ENCODE data around the gene CDH24.

DNA sequence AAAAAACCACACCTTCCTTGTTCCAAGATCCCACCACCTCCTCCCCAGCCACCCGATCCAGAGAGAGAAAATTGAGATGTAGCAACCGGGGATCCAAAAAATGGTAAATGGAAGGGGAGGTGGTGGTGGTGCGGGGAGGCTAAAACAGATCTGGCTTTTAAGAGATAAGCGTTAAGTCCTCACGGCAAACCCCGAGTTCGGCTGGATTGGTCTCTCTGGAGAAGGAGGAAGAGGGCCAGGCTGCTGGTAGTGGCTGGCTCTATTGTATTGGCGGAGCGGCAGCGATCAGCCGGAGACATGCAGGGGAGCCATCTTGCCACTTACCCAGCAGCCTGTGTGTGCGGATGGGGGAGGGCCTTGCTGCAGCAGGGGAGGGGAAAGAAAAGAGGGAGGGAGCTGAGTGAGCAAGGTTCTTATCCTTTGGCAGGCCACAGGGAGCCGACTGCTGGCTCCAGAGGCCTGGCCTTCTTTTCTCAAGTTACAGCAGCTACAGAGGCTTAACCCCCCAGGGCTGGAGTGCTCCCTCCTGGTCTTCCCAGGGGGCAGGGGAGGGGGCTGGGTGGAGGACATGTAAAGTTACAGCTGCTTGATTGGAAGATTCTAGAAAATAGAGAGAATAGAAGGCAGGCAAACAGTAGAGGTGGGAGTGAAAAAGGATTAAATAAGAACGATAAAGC, 14.1 kb upstream of the CDH24 start:
- TF ChIP-seq, protein P1, sequence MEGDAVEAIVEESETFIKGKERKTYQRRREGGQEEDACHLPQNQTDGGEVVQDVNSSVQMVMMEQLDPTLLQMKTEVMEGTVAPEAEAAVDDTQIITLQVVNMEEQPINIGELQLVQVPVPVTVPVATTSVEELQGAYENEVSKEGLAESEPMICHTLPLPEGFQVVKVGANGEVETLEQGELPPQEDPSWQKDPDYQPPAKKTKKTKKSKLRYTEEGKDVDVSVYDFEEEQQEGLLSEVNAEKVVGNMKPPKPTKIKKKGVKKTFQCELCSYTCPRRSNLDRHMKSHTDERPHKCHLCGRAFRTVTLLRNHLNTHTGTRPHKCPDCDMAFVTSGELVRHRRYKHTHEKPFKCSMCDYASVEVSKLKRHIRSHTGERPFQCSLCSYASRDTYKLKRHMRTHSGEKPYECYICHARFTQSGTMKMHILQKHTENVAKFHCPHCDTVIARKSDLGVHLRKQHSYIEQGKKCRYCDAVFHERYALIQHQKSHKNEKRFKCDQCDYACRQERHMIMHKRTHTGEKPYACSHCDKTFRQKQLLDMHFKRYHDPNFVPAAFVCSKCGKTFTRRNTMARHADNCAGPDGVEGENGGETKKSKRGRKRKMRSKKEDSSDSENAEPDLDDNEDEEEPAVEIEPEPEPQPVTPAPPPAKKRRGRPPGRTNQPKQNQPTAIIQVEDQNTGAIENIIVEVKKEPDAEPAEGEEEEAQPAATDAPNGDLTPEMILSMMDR (IDR thresholded peaks at IDR 0.05) = peak in 2 of 7 experiments; percentile 11 to 15
- peak in 2 of 3 donors; percentile 60 for TF ChIP-seq POLR2A (IDR thresholded peaks at IDR 0.05)

All from body of pancreas (tissue), 4 donors.